ENCODE data around the gene ENTPD7.

The ENTPD7 gene

DNA sequence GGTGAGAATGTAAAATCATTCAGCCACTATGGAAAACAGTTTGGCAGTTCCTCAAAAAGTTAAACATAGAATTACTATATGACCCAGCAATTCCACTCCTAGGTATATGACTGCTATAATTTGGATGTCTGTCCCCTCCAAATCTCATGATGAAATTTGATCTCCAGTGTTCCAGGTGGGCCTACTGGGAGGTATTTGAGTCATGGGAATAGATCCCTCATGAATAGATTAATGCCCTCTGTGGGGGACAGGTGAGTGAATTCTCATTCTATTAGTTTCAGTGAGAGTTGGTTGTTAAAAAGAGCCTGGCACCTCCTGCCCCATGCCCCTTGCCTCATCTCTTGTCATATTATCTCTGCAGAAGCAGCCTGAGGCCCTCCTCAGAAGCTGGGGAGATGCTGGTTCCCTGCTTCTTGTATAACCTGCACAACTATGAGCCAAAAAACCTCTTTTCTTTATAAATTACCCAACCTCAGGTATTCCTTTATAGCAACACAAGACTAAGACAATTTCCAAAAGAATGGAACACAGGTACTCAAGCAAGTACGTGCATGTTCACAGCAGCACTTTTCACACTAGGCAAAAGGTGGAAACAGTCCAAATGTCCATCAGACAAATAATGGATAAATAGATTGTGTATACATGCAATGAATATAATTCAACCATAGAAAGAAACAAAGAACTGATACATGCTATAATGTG lies 30.2 kb upstream of the ENTPD7 start:
- H3K27me3 Mint-ChIP-seq (ENCODE audit: low read depth), result peaks cover 23% of the 10 kb centered on the region
- H3K4me1 Mint-ChIP-seq (ENCODE audit: low read depth), result peaks cover 1% of the 10 kb centered on the region
- H3K9me3 Mint-ChIP-seq, result no peaks in the 10 kb centered on the region
- no peak overlapping the region for H3K27ac Mint-ChIP-seq
- H3K4me3 Mint-ChIP-seq, result no peak overlapping the region
- H3K36me3 Mint-ChIP-seq (ENCODE audit: low read depth), result no peaks in the 10 kb centered on the region

- H3K36me3 Mint-ChIP-seq (ENCODE audit: low read depth), result no peaks in the 10 kb centered on the region
- no peaks in the 10 kb centered on the region for H3K9me3 Mint-ChIP-seq
- H3K4me1 Mint-ChIP-seq (ENCODE audit: low read depth), result no peaks in the 10 kb centered on the region
- no peak overlapping the region for H3K27ac Mint-ChIP-seq
- H3K4me3 Mint-ChIP-seq, result no peak overlapping the region
- H3K27me3 Mint-ChIP-seq (ENCODE audit: low read depth), result peaks cover 28% of the 10 kb centered on the region
Observed at GRCh38 chr10:99629625-99629978, 29.7 kb upstream of the ENTPD7 start.

GRCh38 chr10:99630433-99630832 lies 28.9 kb upstream of the ENTPD7 start:
- H3K4me1 Mint-ChIP-seq (ENCODE audit: low read depth), result no peaks in the 10 kb centered on the region
- no peaks in the 10 kb centered on the region for H3K9me3 Mint-ChIP-seq
- no peak overlapping the region for H3K27ac Mint-ChIP-seq
- peaks cover 31% of the 10 kb centered on the region for H3K27me3 Mint-ChIP-seq (ENCODE audit: low read depth)
- no peak overlapping the region for H3K4me3 Mint-ChIP-seq
- no peaks in the 10 kb centered on the region for H3K36me3 Mint-ChIP-seq (ENCODE audit: low read depth)

DNA sequence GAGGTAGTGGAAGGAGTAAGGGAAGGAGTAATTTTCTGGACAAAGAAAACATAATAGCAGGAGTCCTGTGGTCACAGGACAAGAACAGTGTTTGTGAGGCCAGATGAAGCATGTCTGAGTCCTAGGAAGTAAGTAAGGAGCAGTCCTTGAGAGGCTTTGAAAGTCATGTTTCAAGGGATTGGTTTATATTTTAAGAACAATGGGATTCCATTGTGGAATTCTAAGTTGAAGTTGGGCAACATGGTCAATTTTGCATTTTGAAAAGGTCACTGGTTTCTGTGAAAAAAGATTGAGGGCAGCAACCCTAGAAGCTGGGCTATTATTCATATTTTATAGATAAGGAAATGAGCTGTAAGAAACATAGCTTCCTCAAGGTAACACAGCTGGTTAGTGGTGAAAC lies 28.3 kb upstream of the ENTPD7 start:
- no peaks in the 10 kb centered on the region for H3K4me1 Mint-ChIP-seq (ENCODE audit: low read depth)
- H3K27me3 Mint-ChIP-seq (ENCODE audit: low read depth), result peaks cover 27% of the 10 kb centered on the region
- H3K27ac Mint-ChIP-seq, result no peak overlapping the region
- no peaks in the 10 kb centered on the region for H3K36me3 Mint-ChIP-seq (ENCODE audit: low read depth)
- H3K4me3 Mint-ChIP-seq, result no peak overlapping the region
- H3K9me3 Mint-ChIP-seq, result no peaks in the 10 kb centered on the region

DNA sequence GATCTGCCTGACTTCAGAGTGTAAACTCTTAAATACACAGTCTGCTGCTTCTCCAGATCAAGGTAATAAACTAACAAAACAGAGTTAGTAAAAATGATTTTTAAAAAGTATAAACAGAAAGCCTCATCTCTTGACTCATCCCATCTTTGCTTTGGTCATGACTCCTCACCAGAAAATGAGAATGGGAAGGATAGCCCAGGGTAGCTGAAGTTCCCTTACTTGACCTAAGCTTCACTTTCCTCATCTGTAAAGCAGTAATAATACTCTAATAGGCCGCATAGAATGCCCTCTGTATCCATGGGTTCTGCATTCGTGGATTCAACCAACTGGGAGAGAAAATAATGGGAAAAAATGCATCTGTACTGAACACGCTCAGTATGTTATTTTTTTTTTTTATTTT lies 27.8 kb upstream of the ENTPD7 start:
- H3K4me3 Mint-ChIP-seq, result no peak overlapping the region
- H3K27ac Mint-ChIP-seq, result no peak overlapping the region
- H3K36me3 Mint-ChIP-seq (ENCODE audit: low read depth), result no peaks in the 10 kb centered on the region
- peaks cover 27% of the 10 kb centered on the region for H3K27me3 Mint-ChIP-seq (ENCODE audit: low read depth)
- H3K9me3 Mint-ChIP-seq, result no peaks in the 10 kb centered on the region
- H3K4me1 Mint-ChIP-seq (ENCODE audit: low read depth), result no peaks in the 10 kb centered on the region

DNA sequence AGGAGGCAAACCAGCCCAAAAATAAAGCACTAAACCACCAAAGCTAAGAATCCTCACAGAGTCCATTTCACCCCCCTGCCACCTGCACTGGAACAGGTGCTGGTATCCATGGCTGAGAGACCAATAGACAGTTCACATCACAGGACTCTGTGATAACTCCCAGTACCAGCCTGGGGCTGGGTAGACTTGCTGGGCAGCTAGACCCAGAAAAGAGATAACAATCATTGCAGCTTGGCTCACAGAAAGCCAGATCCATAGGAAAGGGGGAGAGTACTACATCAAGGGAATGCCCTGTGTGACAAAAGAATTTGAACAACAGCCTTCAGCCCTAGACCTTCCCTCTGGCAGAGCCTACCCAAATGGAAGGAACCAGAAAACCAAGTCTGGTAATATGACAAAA lies 25.5 kb upstream of the ENTPD7 start:
- no peaks in the 10 kb centered on the region for H3K4me1 Mint-ChIP-seq (ENCODE audit: low read depth)
- H3K27me3 Mint-ChIP-seq (ENCODE audit: low read depth), result peaks cover 48% of the 10 kb centered on the region
- H3K36me3 Mint-ChIP-seq (ENCODE audit: low read depth), result no peaks in the 10 kb centered on the region
- H3K27ac Mint-ChIP-seq, result no peak overlapping the region
- no peak overlapping the region for H3K4me3 Mint-ChIP-seq
- H3K9me3 Mint-ChIP-seq, result no peaks in the 10 kb centered on the region

GRCh38 chr10:99647601-99648151 lies 11.6 kb upstream of the ENTPD7 start:
- no peaks in the 10 kb centered on the region for H3K9me3 Mint-ChIP-seq
- peaks cover 40% of the 10 kb centered on the region for H3K27me3 Mint-ChIP-seq (ENCODE audit: low read depth)
- H3K4me1 Mint-ChIP-seq (ENCODE audit: low read depth), result no peaks in the 10 kb centered on the region
- no peaks in the 10 kb centered on the region for H3K36me3 Mint-ChIP-seq (ENCODE audit: low read depth)
- H3K27ac Mint-ChIP-seq, result no peak overlapping the region
- H3K4me3 Mint-ChIP-seq, result no peak overlapping the region

DNA sequence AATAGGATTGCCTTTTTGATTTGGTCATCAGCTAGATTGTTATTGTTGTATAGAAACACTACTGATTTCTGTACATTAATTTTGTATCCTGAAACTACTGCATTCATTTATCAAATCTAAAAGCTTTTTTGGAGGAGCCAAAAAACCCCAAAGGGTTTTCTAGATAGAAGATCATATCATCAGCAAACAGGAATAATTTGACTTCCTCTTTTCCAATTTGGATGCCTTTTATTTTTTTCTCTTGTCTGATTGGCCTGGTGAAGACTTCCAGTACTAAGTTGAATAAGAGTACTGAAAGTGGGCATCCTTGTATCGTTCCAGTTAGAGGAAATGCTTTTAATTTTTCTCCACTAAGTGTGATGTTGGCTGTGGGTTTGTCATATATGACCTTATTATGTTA lies 10.6 kb upstream of the ENTPD7 start:
- Mint-ChIP-seq H3K27ac (no peak overlapping the region), H3K4me1 (ENCODE audit: low read depth) (no peaks in the 10 kb centered on the region), H3K4me3 (no peak overlapping the region), H3K27me3 (ENCODE audit: low read depth) (peaks cover 44% of the 10 kb centered on the region), H3K9me3 (no peaks in the 10 kb centered on the region), H3K36me3 (ENCODE audit: low read depth) (no peaks in the 10 kb centered on the region)

GRCh38 chr10:99652800-99653390 lies 6.4 kb upstream of the ENTPD7 start:
- Mint-ChIP-seq H3K4me3 (no peak overlapping the region), H3K36me3 (ENCODE audit: low read depth) (no peaks in the 10 kb centered on the region), H3K27me3 (ENCODE audit: low read depth) (peaks cover 47% of the 10 kb centered on the region), H3K27ac (no peak overlapping the region), H3K4me1 (ENCODE audit: low read depth) (no peaks in the 10 kb centered on the region), H3K9me3 (no peaks in the 10 kb centered on the region)

GRCh38 chr10:99654390-99655175 lies 4.7 kb upstream of the ENTPD7 start:
- H3K27ac Mint-ChIP-seq, result no peak overlapping the region
- H3K9me3 Mint-ChIP-seq, result no peaks in the 10 kb centered on the region
- no peak overlapping the region for H3K4me3 Mint-ChIP-seq
- peaks cover 9% of the 10 kb centered on the region for H3K4me1 Mint-ChIP-seq (ENCODE audit: low read depth)
- no peaks in the 10 kb centered on the region for H3K36me3 Mint-ChIP-seq (ENCODE audit: low read depth)
- H3K27me3 Mint-ChIP-seq (ENCODE audit: low read depth), result peaks cover 35% of the 10 kb centered on the region

- peaks cover 20% of the 10 kb centered on the region for H3K4me1 Mint-ChIP-seq (ENCODE audit: low read depth)
- H3K27me3 Mint-ChIP-seq (ENCODE audit: low read depth), result peaks cover 25% of the 10 kb centered on the region
- H3K4me3 Mint-ChIP-seq, result no peak overlapping the region
- H3K36me3 Mint-ChIP-seq (ENCODE audit: low read depth), result peaks cover 2% of the 10 kb centered on the region
- H3K27ac Mint-ChIP-seq, result no peak overlapping the region
- H3K9me3 Mint-ChIP-seq, result no peaks in the 10 kb centered on the region
Observed at GRCh38 chr10:99656199-99657064, 2.9 kb upstream of the ENTPD7 start.

DNA sequence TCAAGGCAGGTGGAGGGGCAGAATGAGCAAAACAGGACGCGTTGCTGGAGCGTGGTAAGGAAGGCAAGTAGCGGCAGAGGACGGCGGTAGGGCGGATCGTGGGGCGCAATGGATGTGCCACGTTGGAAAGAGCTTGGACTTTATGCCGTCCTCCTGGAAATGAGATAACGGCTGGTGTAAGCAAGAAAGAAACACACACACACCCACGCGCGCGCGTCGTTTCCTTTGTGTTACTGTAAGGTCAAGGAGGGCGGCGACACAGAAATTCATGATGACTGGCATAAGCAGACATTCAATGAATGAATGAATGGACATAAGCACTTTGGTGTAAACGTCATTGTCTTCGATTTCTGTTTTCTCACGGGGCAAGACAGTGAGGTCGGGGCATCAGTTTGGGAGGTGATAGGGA lies 683 bp upstream of the ENTPD7 start:
- Mint-ChIP-seq H3K4me3 (peak overlapping the region; percentile 91), H3K36me3 (ENCODE audit: low read depth) (peaks cover 7% of the 10 kb centered on the region), H3K27me3 (ENCODE audit: low read depth) (peaks cover 23% of the 10 kb centered on the region), H3K4me1 (ENCODE audit: low read depth) (peaks cover 20% of the 10 kb centered on the region), H3K27ac (peak overlapping the region; percentile 83), H3K9me3 (no peaks in the 10 kb centered on the region)

DNA sequence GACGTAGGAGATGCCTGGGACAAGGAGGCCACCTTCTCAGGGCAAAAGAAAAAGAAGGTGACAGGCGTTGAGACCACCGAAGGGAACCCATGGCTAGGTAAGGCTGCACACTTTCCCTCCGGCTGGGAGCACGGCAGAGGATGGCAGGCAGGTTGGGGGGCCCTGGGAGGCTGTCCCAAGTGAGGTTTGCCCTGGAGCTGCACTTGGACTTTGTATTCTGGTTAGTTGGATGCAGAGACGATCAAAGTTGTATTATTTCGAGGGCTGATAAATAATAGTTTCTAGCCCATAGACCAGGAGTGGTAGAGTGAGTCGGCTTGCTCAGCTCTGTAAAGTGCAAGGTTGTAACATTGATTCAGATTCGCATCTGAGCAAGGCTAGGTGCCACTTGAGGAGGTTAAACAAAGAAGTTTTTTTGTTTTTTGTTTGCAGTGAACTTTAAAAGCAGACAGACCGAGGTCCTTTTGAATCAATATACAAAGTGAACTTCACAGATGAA lies 608 bp downstream of the ENTPD7 start:
- H3K27ac Mint-ChIP-seq, result peak overlapping the region; percentile 23
- H3K4me1 Mint-ChIP-seq (ENCODE audit: low read depth), result peaks cover 20% of the 10 kb centered on the region
- no peaks in the 10 kb centered on the region for H3K9me3 Mint-ChIP-seq
- peaks cover 19% of the 10 kb centered on the region for H3K27me3 Mint-ChIP-seq (ENCODE audit: low read depth)
- peak overlapping the region; percentile 91 for H3K4me3 Mint-ChIP-seq
- H3K36me3 Mint-ChIP-seq (ENCODE audit: low read depth), result peaks cover 9% of the 10 kb centered on the region
